SK-N-SH treated with all-trans-retinoic acid at 6 μM for 48 hours (cell line): ENCODE data around the gene ZNF543.

Experiments
- ATAC-seq: fragments of 200-7000 bp; cut with Tn5 transposase; 3 replicates; pipeline ENCODE4 v1.9.1; 2020; ENCODE audit warnings: mild to moderate bottlenecking, moderate library complexity
- ARNTL ChIP-seq: fragments of 450-650 bp; formaldehyde crosslinking; IDR thresholded peaks from 2 replicates; pipeline ENCODE4 v1.5.0; 2020; ENCODE audit warnings: low read depth, mild to moderate bottlenecking, moderate library complexity, borderline replicate concordance
- BACH2 ChIP-seq: fragments of 250-450 bp; sonication (Bioruptor Pico); IDR thresholded peaks from 2 replicates; pipeline ENCODE4 v1.9.0; 2021; ENCODE audit warnings: mild to moderate bottlenecking, borderline replicate concordance
- CSDC2 ChIP-seq: fragments of 250-450 bp; sonication (Bioruptor Pico); IDR thresholded peaks from 2 replicates; pipeline ENCODE4 v1.5.0; 2020; ENCODE audit warnings: mild to moderate bottlenecking, moderate library complexity
- ESRRG ChIP-seq: fragments of 250-450 bp; sonication (Bioruptor Pico); IDR thresholded peaks from 2 replicates; pipeline ENCODE4 v1.6.1; 2021; ENCODE audit warnings: mild to moderate bottlenecking
- GLIS3 ChIP-seq: fragments of 250-450 bp; sonication (Bioruptor Pico); IDR thresholded peaks from 2 replicates; pipeline ENCODE4 v1.5.0; 2020; ENCODE audit warnings: mild to moderate bottlenecking, moderate library complexity
- ISL1 ChIP-seq: fragments of 250-450 bp; sonication (Bioruptor Pico); IDR thresholded peaks from 2 replicates; pipeline ENCODE4 v2.1.2; 2022; ENCODE audit warnings: mild to moderate bottlenecking, moderate library complexity
- OSR1 ChIP-seq: fragments of 250-450 bp; sonication (Bioruptor Pico); IDR thresholded peaks from 2 replicates; pipeline ENCODE4 v1.8.0; 2022; ENCODE audit warnings: moderate library complexity, mild to moderate bottlenecking, inconsistent platforms
- PPARA ChIP-seq: fragments of 250-450 bp; sonication (Bioruptor Pico); IDR thresholded peaks from 2 replicates; pipeline ENCODE4 v1.5.0; 2020; ENCODE audit warnings: mild to moderate bottlenecking, borderline replicate concordance
- SNAI2 ChIP-seq: fragments of 250-450 bp; sonication (Bioruptor Pico); IDR thresholded peaks from 2 replicates; pipeline ENCODE4 v1.5.0; 2020; ENCODE audit warnings: mild to moderate bottlenecking, moderate library complexity
- TCF4 ChIP-seq: fragments of 250-450 bp; sonication (Bioruptor Pico); IDR thresholded peaks from 2 replicates; pipeline ENCODE4 v1.8.0; 2021; ENCODE audit warnings: mild to moderate bottlenecking, moderate library complexity, borderline replicate concordance
- TOX ChIP-seq: fragments of 250-450 bp; sonication (Bioruptor Pico); IDR thresholded peaks from 2 replicates; pipeline ENCODE4 v1.8.0; 2021; ENCODE audit warnings: mild to moderate bottlenecking, moderate library complexity, borderline replicate concordance
- ZC3H10 ChIP-seq: fragments of 250-450 bp; sonication (Bioruptor Pico); IDR thresholded peaks from 2 replicates; pipeline ENCODE4 v1.5.1; 2021; ENCODE audit warnings: mild to moderate bottlenecking, moderate library complexity
- ZFP30 ChIP-seq: fragments of 450-650 bp; formaldehyde crosslinking; IDR thresholded peaks from 2 replicates; pipeline ENCODE4 v1.5.0; 2022; ENCODE audit warnings: mild to moderate bottlenecking, moderate library complexity
- ZNF565 ChIP-seq: fragments of 450-650 bp; formaldehyde crosslinking; conservative IDR thresholded peaks from 2 replicates; pipeline ENCODE4 v1.5.0; 2020; ENCODE audit warnings: low read depth, mild to moderate bottlenecking, moderate library complexity
- ZNF70 ChIP-seq: fragments of 450-650 bp; formaldehyde crosslinking; IDR thresholded peaks from 2 replicates; pipeline ENCODE4 v1.5.0; 2020; ENCODE audit warnings: mild to moderate bottlenecking, moderate library complexity
- ZNF8 ChIP-seq: fragments of 450-650 bp; formaldehyde crosslinking; IDR thresholded peaks from 2 replicates; pipeline ENCODE4 v1.5.0; 2020; ENCODE audit warnings: mild to moderate bottlenecking, moderate library complexity
- TF ChIP-seq, protein P1 (sequence below): fragments of 250-450 bp; sonication (Bioruptor Pico); IDR thresholded peaks from 2 replicates; pipeline ENCODE4 v1.5.1; 2020; ENCODE audit warnings: low read depth, mild to moderate bottlenecking, moderate library complexity
- TF ChIP-seq, protein P2 (sequence below): fragments of 250-450 bp; sonication (Bioruptor Pico); IDR thresholded peaks from 2 replicates; pipeline ENCODE4 v1.5.1; 2021; ENCODE audit warnings: mild to moderate bottlenecking, moderate library complexity
- TF ChIP-seq, protein P3 (sequence below): fragments of 250-450 bp; sonication (Bioruptor Pico); IDR thresholded peaks from 2 replicates; pipeline ENCODE4 v1.8.0; 2020; ENCODE audit warnings: mild to moderate bottlenecking, moderate library complexity, borderline replicate concordance
- TF ChIP-seq, protein P4 (sequence below): fragments of 250-450 bp; sonication (Bioruptor Pico); IDR thresholded peaks from 2 replicates; pipeline ENCODE4 v1.8.0; 2021; ENCODE audit warnings: low read depth, mild to moderate bottlenecking, moderate library complexity, borderline replicate concordance
- TF ChIP-seq, protein P5 (sequence below): fragments of 250-450 bp; sonication (Bioruptor Pico); IDR thresholded peaks from 2 replicates; pipeline ENCODE4 v1.5.0; 2020; ENCODE audit warnings: mild to moderate bottlenecking, moderate library complexity

The ZNF543 gene

DNA sequence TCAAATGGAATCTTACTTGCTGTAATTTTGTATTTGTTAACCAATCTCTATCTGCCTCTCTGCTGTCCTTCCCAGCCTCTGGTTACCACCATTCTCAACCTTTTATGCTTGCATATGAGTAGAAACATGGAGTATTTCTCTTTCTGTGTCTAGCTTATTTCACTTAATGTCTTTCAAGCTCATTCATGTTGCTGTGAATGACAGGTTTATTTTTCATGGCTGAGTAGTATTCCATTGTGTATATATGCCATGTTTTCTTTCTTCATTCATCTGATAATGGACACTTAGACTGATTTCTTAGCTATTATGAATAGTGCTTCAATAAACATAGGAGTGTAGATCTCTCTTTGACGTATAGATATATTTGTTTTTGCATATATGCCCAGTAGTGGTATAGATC is 26.6 kb upstream of the ZNF543 start:
- ATAC-seq: no peak
- TF ChIP-seq TCF4 (CRISPR knock-in tag) (no peak), ESRRG (no peak), PPARA (no peak), ZNF70 (CRISPR knock-in tag) (no peak), CSDC2 (CRISPR knock-in tag) (no peak), ZFP30 (CRISPR knock-in tag) (no peak), ZNF565 (CRISPR knock-in tag) (no peak), OSR1 (CRISPR knock-in tag) (no peak)
- TF ChIP-seq, protein P1, sequence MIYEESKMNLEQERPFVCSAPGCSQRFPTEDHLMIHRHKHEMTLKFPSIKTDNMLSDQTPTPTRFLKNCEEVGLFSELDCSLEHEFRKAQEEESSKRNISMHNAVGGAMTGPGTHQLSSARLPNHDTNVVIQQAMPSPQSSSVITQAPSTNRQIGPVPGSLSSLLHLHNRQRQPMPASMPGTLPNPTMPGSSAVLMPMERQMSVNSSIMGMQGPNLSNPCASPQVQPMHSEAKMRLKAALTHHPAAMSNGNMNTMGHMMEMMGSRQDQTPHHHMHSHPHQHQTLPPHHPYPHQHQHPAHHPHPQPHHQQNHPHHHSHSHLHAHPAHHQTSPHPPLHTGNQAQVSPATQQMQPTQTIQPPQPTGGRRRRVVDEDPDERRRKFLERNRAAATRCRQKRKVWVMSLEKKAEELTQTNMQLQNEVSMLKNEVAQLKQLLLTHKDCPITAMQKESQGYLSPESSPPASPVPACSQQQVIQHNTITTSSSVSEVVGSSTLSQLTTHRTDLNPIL (CRISPR knock-in tag): no peak
- TF ChIP-seq, protein P2, sequence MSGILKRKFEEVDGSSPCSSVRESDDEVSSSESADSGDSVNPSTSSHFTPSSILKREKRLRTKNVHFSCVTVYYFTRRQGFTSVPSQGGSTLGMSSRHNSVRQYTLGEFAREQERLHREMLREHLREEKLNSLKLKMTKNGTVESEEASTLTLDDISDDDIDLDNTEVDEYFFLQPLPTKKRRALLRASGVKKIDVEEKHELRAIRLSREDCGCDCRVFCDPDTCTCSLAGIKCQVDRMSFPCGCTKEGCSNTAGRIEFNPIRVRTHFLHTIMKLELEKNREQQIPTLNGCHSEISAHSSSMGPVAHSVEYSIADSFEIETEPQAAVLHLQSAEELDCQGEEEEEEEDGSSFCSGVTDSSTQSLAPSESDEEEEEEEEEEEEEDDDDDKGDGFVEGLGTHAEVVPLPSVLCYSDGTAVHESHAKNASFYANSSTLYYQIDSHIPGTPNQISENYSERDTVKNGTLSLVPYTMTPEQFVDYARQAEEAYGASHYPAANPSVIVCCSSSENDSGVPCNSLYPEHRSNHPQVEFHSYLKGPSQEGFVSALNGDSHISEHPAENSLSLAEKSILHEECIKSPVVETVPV (CRISPR knock-in tag): no peak
- TF ChIP-seq, protein P3, sequence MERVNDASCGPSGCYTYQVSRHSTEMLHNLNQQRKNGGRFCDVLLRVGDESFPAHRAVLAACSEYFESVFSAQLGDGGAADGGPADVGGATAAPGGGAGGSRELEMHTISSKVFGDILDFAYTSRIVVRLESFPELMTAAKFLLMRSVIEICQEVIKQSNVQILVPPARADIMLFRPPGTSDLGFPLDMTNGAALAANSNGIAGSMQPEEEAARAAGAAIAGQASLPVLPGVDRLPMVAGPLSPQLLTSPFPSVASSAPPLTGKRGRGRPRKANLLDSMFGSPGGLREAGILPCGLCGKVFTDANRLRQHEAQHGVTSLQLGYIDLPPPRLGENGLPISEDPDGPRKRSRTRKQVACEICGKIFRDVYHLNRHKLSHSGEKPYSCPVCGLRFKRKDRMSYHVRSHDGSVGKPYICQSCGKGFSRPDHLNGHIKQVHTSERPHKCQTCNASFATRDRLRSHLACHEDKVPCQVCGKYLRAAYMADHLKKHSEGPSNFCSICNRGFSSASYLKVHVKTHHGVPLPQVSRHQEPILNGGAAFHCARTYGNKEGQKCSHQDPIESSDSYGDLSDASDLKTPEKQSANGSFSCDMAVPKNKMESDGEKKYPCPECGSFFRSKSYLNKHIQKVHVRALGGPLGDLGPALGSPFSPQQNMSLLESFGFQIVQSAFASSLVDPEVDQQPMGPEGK (CRISPR knock-in tag): no peak

DNA sequence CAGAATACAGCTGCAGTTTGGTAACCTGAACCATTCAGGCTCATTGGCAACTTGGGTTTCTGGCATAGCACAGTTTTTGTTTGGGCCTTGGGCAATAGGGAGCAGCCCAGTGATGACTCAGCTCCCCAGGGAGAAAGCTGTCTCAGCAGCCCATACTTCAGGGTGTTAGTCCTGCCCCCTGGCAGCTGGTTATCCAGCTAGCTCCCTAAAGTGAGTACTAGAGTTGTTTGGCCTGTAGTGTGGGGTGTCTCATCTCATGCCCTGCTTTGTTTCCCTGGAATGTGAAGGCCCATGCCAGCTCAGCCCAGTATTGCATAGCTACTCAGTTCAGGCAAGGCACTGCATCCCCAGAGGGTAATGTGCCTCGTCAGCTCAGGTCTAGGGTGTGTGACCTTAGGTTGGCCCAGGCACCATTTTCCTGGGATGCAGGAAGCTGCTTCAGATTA is 18.2 kb upstream of the ZNF543 start:
- TF ChIP-seq ZNF8 (CRISPR knock-in tag): no peak
- no peak for TF ChIP-seq ZNF565 (CRISPR knock-in tag)
- TF ChIP-seq, protein P1 (CRISPR knock-in tag): no peak
- TF ChIP-seq TOX (CRISPR knock-in tag): no peak
- TF ChIP-seq ZNF70 (CRISPR knock-in tag): no peak
- TF ChIP-seq, protein P4, sequence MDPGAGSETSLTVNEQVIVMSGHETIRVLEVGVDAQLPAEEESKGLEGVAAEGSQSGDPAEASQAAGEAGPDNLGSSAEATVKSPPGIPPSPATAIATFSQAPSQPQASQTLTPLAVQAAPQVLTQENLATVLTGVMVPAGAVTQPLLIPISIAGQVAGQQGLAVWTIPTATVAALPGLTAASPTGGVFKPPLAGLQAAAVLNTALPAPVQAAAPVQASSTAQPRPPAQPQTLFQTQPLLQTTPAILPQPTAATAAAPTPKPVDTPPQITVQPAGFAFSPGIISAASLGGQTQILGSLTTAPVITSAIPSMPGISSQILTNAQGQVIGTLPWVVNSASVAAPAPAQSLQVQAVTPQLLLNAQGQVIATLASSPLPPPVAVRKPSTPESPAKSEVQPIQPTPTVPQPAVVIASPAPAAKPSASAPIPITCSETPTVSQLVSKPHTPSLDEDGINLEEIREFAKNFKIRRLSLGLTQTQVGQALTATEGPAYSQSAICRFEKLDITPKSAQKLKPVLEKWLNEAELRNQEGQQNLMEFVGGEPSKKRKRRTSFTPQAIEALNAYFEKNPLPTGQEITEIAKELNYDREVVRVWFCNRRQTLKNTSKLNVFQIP (CRISPR knock-in tag): no peak
- TF ChIP-seq, protein P5, sequence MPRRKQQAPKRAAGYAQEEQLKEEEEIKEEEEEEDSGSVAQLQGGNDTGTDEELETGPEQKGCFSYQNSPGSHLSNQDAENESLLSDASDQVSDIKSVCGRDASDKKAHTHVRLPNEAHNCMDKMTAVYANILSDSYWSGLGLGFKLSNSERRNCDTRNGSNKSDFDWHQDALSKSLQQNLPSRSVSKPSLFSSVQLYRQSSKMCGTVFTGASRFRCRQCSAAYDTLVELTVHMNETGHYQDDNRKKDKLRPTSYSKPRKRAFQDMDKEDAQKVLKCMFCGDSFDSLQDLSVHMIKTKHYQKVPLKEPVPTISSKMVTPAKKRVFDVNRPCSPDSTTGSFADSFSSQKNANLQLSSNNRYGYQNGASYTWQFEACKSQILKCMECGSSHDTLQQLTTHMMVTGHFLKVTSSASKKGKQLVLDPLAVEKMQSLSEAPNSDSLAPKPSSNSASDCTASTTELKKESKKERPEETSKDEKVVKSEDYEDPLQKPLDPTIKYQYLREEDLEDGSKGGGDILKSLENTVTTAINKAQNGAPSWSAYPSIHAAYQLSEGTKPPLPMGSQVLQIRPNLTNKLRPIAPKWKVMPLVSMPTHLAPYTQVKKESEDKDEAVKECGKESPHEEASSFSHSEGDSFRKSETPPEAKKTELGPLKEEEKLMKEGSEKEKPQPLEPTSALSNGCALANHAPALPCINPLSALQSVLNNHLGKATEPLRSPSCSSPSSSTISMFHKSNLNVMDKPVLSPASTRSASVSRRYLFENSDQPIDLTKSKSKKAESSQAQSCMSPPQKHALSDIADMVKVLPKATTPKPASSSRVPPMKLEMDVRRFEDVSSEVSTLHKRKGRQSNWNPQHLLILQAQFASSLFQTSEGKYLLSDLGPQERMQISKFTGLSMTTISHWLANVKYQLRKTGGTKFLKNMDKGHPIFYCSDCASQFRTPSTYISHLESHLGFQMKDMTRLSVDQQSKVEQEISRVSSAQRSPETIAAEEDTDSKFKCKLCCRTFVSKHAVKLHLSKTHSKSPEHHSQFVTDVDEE (CRISPR knock-in tag): no peak
- TF ChIP-seq BACH2: no peak
- TF ChIP-seq, all 23 proteins: peak for 0

DNA sequence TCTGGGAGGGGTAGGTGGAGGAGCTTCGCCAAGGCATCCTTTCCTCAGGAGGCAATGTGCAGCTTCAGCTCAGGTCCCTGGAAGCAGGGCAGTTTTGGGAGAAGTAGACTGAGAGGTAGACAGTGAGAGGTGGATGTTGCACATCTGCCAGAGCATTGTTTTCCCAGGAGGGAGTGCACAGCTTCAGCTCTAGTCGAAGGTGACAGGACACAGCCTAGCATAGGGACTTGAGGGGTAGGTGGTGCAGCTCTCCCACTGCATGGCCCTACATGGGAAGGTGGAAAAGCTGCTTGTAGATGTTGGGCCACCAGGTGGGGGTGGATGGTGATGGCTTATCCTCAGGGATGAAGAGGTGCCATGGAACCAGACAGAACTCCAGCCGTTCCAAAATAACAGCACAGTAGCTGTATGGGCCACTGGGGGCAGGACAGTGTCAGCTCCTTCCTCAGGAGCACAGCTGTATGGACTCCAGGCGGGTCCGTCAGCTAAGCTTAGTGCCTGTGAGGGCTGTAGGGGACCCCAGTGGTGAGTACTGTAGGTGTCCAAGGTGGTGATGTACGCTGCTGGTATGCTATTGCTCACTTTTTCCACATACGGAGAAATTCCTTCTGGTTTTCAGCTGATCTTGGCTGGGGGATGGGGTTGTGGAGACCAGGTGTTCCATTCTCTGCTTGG is 17.4 kb upstream of the ZNF543 start:
- ATAC-seq: no peak; the same call in 2 of the 3 replicates
- TF ChIP-seq ISL1 (CRISPR knock-in tag): no peak
- no peak for TF ChIP-seq PPARA
- TF ChIP-seq OSR1 (CRISPR knock-in tag): no peak
- no peak for TF ChIP-seq ZC3H10
- TF ChIP-seq ARNTL: no peak
- TF ChIP-seq SNAI2 (CRISPR knock-in tag): no peak
- TF ChIP-seq, protein P1 (CRISPR knock-in tag): no peak
- no peak for TF ChIP-seq ZNF8 (CRISPR knock-in tag)
- TF ChIP-seq ZNF565 (CRISPR knock-in tag): no peak
- no peak for TF ChIP-seq GLIS3

More for the DNA sequence above, 18.2 kb upstream of the ZNF543 start:
- peak; percentile 60 for ATAC-seq
